Activated T-cell treated with anti-CD3 and anti-CD28 coated beads, Interleukin-2, amount 50 U/mL, for 24 hours (primary cell): ENCODE results near the gene TMEM260.
A peak's percentile ranks its signal among the peaks of the same experiment; 100 is the strongest.
"Not testable (repeated sequence)": the region's sequence is repeated elsewhere in the genome, so short reads cannot be mapped to it uniquely, and the experiment has no call there.

Experiments used
- DNase-seq: peaks from one replicate; pipeline ENCODE4 v3.0.0-alpha.2; 2020
- H3K27ac Mint-ChIP-seq: 2 replicates; pipeline ENCODE4 v1.8.0; 2020; ENCODE audit warnings: mild to moderate bottlenecking, mixed read lengths
- H3K27me3 Mint-ChIP-seq: 2 replicates; pipeline ENCODE4 v1.8.0; 2020; ENCODE audit warnings: mixed read lengths
- H3K36me3 Mint-ChIP-seq: 2 replicates; pipeline ENCODE4 v1.8.0; 2020; ENCODE audit warnings: low read depth, mixed read lengths
- H3K4me1 Mint-ChIP-seq: 2 replicates; pipeline ENCODE4 v1.8.0; 2020; ENCODE audit warnings: low read depth, mixed read lengths
- H3K4me3 Mint-ChIP-seq: 2 replicates; pipeline ENCODE4 v1.8.0; 2020; ENCODE audit warnings: mild to moderate bottlenecking, moderate library complexity, mixed read lengths
- H3K9me3 Mint-ChIP-seq: 2 replicates; pipeline ENCODE4 v1.8.0; 2020; ENCODE audit warnings: mixed read lengths

The TMEM260 gene

GRCh38 chr14:56581041-56581727, 1.6 kb downstream of the TMEM260 start:
- Mint-ChIP-seq H3K27me3 (no peaks in the 10 kb centered on the region), H3K36me3 (peaks cover 21% of the 10 kb centered on the region), H3K9me3 (no peaks in the 10 kb centered on the region), H3K4me1 (peaks cover 49% of the 10 kb centered on the region), H3K27ac (peak overlapping the region; percentile 49), H3K4me3 (peak overlapping the region; percentile 87)
- no peak for DNase-seq

DNA sequence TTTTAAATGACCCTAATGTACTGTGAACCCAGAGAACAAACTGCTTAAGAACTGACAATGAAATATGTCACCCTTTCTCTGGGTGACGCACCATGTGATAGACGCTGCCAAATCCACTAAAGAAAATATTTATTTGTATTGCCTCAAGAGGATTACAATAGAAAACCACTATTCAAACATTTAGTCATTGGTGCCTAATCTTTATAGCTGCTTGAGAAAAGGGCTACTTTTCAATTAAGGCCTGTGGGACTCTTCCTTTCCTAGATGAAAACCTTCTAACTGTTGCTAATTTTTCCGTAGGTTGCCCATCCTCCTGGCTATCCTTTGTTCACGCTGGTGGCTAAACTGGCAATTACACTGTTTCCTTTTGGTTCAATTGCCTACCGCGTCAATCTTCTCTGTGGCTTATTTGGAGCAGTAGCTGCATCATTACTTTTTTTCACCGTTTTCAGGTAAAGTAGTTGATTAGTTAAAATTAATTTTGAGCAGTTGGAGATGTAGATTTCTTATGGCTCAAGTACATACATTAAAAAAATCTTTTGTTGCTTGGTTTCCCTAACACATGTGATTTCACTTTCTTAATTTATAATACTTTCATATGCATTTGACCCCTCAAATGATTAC, 6.0 kb downstream of the TMEM260 start:
- no peak for DNase-seq
- Mint-ChIP-seq H3K27me3 (no peaks in the 10 kb centered on the region), H3K9me3 (no peaks in the 10 kb centered on the region)

GRCh38 chr14:56587701-56588100, 8.1 kb downstream of the TMEM260 start:
- no peaks in the 10 kb centered on the region for H3K9me3 Mint-ChIP-seq
- H3K4me3 Mint-ChIP-seq = no peak overlapping the region
- H3K27ac Mint-ChIP-seq = no peak overlapping the region
- H3K27me3 Mint-ChIP-seq = no peaks in the 10 kb centered on the region
- peaks cover 28% of the 10 kb centered on the region for H3K4me1 Mint-ChIP-seq
- H3K36me3 Mint-ChIP-seq = peaks cover 48% of the 10 kb centered on the region
- no peak for DNase-seq

More for the DNA sequence above, 6.0 kb downstream of the TMEM260 start:
- Mint-ChIP-seq H3K36me3 (peaks cover 37% of the 10 kb centered on the region), H3K4me1 (peaks cover 46% of the 10 kb centered on the region), H3K4me3 (no peak overlapping the region), H3K27ac (no peak overlapping the region)

GRCh38 chr14:56590535-56590960, 10.9 kb downstream of the TMEM260 start:
- H3K36me3 Mint-ChIP-seq = peaks cover 62% of the 10 kb centered on the region

GRCh38 chr14:56592746-56593544, 13.3 kb downstream of the TMEM260 start:
- DNase-seq = no peak
- Mint-ChIP-seq H3K27ac (no peak overlapping the region), H3K9me3 (no peaks in the 10 kb centered on the region), H3K4me3 (no peak overlapping the region), H3K27me3 (no peaks in the 10 kb centered on the region), H3K36me3 (peaks cover 58% of the 10 kb centered on the region), H3K4me1 (peaks cover 2% of the 10 kb centered on the region)

More at GRCh38 chr14:56590535-56590960, 10.9 kb downstream of the TMEM260 start:
- no peaks in the 10 kb centered on the region for H3K27me3 Mint-ChIP-seq
- no peak overlapping the region for H3K4me3 Mint-ChIP-seq
- no peak for DNase-seq
- no peak overlapping the region for H3K27ac Mint-ChIP-seq
- no peaks in the 10 kb centered on the region for H3K9me3 Mint-ChIP-seq
- H3K4me1 Mint-ChIP-seq = peaks cover 8% of the 10 kb centered on the region

DNA sequence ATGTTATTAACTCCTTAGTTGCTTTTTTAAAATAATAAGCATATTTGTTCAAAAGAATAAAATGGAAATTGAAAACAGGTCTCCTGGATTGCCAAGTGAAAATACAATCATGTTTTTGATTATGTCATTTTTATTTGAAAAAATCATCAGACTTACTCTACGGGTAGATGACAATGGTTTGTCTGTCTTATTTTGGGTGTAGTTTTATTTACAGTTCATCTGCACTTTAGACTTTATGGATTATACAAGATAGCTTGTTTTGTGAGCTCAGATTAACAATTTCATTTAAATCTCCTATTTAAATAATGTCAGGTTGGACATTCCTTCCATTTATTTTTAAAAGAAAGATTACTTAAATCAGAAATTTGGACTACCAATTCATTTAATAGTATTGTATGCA, 14.8 kb downstream of the TMEM260 start:
- Mint-ChIP-seq H3K9me3 (no peaks in the 10 kb centered on the region), H3K27ac (no peak overlapping the region), H3K27me3 (no peaks in the 10 kb centered on the region), H3K4me3 (no peak overlapping the region), H3K36me3 (peaks cover 62% of the 10 kb centered on the region), H3K4me1 (peaks cover 5% of the 10 kb centered on the region)
- no peak for DNase-seq

GRCh38 chr14:56598519-56598918, 18.9 kb downstream of the TMEM260 start:
- Mint-ChIP-seq H3K9me3 (no peaks in the 10 kb centered on the region), H3K4me1 (peaks cover 13% of the 10 kb centered on the region), H3K27me3 (no peaks in the 10 kb centered on the region), H3K36me3 (peaks cover 54% of the 10 kb centered on the region), H3K4me3 (no peak overlapping the region), H3K27ac (no peak overlapping the region)
- no peak for DNase-seq

DNA sequence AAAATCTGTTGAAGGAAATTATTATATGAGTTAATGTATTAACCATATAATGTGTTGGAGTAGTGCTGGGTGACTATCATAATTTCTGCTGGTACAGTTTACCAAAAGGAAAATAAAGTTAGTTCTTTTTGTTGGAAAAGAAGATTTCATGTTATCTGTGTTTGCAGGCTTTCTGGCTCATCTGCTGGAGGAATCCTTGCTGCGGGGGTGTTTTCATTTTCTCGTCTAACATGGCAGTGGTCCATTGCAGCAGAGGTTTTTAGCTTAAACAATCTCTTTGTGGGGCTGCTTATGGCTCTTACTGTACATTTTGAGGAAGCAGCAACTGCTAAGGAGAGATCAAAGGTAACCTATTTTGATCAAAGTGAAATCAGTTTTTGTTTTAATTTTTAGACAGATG, 24.1 kb downstream of the TMEM260 start:
- peaks cover 12% of the 10 kb centered on the region for H3K4me1 Mint-ChIP-seq
- no peak for DNase-seq
- H3K27ac Mint-ChIP-seq = no peak overlapping the region
- H3K27me3 Mint-ChIP-seq = no peaks in the 10 kb centered on the region
- H3K4me3 Mint-ChIP-seq = no peak overlapping the region
- no peaks in the 10 kb centered on the region for H3K9me3 Mint-ChIP-seq
- peaks cover 57% of the 10 kb centered on the region for H3K36me3 Mint-ChIP-seq

DNA sequence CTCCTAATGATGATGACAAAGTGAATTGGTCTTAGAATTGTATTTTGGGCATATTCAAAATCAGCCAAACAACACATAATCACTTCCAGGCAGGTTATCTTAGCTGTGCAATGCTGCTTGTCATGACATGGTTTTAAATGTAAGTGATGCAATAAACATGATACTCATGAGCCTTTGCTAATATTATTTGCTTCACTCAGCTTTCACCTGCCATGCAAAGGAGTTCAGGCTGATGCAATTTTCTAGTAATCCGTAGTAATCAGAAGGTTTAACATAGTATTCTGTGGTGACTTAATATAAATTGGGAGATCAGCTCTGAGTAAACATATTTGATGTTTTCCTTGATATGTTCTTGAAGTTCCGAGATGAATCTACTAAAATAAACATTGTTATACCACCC, 29.1 kb downstream of the TMEM260 start:
- no peaks in the 10 kb centered on the region for H3K9me3 Mint-ChIP-seq
- peaks cover 70% of the 10 kb centered on the region for H3K36me3 Mint-ChIP-seq
- H3K4me1 Mint-ChIP-seq = peaks cover 1% of the 10 kb centered on the region
- H3K27ac Mint-ChIP-seq = no peak overlapping the region
- H3K27me3 Mint-ChIP-seq = no peaks in the 10 kb centered on the region
- H3K4me3 Mint-ChIP-seq = no peak overlapping the region
- DNase-seq = no peak

DNA sequence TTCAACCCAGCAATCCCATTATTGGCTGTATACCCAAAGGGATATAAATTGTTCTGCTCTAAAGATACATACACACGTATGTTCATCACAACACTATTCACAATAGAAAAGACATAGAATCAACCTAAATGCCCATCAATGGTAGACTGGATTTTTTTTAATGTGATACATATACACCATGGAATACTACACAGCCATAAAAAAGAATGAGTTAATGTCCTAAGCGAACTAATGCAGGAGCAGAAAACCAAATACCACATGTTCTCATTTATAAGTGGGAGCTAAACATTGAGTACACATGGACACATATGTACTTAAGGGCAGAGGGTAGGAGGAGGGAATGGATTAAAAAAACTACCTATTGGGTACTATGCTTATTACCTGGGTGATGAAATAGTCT, 32.1 kb downstream of the TMEM260 start:
- not testable (repeated sequence) for H3K27me3 Mint-ChIP-seq, DNase-seq, H3K9me3 Mint-ChIP-seq, H3K4me3 Mint-ChIP-seq, H3K4me1 Mint-ChIP-seq, H3K27ac Mint-ChIP-seq
- H3K36me3 Mint-ChIP-seq = peaks cover 77% of the 10 kb centered on the region

- Mint-ChIP-seq H3K9me3 (no peaks in the 10 kb centered on the region), H3K4me1 (no peaks in the 10 kb centered on the region), H3K36me3 (peaks cover 87% of the 10 kb centered on the region), H3K27me3 (no peaks in the 10 kb centered on the region), H3K4me3 (no peak overlapping the region), H3K27ac (no peak overlapping the region)
- DNase-seq = no peak
Measured at GRCh38 chr14:56617084-56617483, 37.5 kb downstream of the TMEM260 start.

DNA sequence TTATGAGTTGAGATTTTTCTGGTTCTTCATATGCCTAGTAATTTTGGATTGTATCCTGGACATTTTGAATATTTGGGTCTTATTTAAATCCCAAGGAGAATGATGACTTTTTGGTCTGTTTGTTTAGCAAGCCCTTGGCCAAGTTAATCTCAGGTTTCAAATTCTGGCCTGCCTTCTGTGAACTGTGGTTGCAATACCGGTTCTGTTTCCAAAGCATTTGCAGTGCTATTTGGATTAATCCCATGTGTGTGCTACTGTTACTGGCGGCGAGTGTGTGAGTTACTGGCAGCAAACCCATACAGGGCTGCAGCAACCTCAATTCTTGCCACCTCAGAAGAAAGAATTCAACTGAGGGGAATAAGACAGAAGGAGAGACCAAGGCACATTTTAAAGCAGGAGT, 51.1 kb downstream of the TMEM260 start:
- no peak for DNase-seq
- H3K27me3 Mint-ChIP-seq = no peaks in the 10 kb centered on the region
- peaks cover 92% of the 10 kb centered on the region for H3K36me3 Mint-ChIP-seq
- H3K4me1 Mint-ChIP-seq = no peaks in the 10 kb centered on the region
- peaks cover 15% of the 10 kb centered on the region for H3K9me3 Mint-ChIP-seq
- no peak overlapping the region for H3K4me3 Mint-ChIP-seq
- H3K27ac Mint-ChIP-seq = no peak overlapping the region

DNA sequence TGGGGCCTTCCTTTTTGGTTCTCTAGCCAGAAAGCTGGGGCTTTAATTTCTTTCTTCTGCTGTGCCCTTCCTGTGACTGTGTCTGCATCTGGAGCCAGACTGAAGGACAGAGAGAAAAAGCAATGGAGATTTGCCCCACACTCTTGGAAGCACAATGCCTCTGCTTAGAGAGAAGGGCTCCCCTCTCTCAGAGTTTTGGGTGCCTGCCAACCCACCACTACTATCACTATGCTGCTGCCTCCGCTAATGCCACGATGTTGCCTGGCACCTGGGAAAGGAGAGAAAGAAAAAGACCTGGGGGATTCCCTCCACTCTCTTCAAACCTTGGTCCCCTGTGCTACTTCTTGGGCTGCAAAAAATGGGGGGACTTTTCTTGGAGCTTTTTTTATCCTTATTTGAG, 52.6 kb downstream of the TMEM260 start:
- no peaks in the 10 kb centered on the region for H3K27me3 Mint-ChIP-seq
- DNase-seq = no peak
- H3K4me1 Mint-ChIP-seq = no peaks in the 10 kb centered on the region
- H3K9me3 Mint-ChIP-seq = peaks cover 15% of the 10 kb centered on the region
- H3K36me3 Mint-ChIP-seq = peaks cover 95% of the 10 kb centered on the region
- H3K4me3 Mint-ChIP-seq = no peak overlapping the region
- no peak overlapping the region for H3K27ac Mint-ChIP-seq

GRCh38 chr14:56633544-56633943, 53.9 kb downstream of the TMEM260 start:
- no peak for DNase-seq
- Mint-ChIP-seq H3K9me3 (peaks cover 9% of the 10 kb centered on the region), H3K27ac (no peak overlapping the region), H3K4me3 (no peak overlapping the region), H3K4me1 (no peaks in the 10 kb centered on the region), H3K36me3 (peaks cover 96% of the 10 kb centered on the region), H3K27me3 (no peaks in the 10 kb centered on the region)

DNA sequence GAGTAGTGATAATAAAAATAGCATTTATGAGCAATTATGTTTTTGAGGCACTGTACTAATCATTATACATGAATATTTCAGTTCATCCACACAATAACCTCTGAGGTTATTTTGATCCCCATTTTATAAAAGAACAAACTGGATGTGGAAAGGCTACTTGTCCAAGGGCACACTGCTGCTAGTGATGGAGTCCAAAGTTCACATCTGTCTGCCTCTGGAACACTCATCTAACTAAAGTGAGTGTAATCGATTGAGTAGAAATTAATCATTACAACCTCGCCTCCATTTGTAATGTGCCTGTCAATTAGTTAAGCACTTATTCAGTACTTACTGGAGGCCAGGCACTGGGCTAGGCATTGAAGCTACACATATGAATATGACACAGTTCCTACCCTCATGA, 55.4 kb downstream of the TMEM260 start:
- no peaks in the 10 kb centered on the region for H3K27me3 Mint-ChIP-seq
- no peak for DNase-seq
- H3K27ac Mint-ChIP-seq = no peak overlapping the region
- no peak overlapping the region for H3K4me3 Mint-ChIP-seq
- H3K4me1 Mint-ChIP-seq = no peaks in the 10 kb centered on the region
- H3K36me3 Mint-ChIP-seq = peaks cover 99% of the 10 kb centered on the region
- peaks cover 8% of the 10 kb centered on the region for H3K9me3 Mint-ChIP-seq
